HG02852 (cell line): Measurements from ENCODE around the gene KRTAP12-4.
"Not testable (repeated sequence)": the region's sequence is repeated elsewhere in the genome, so short reads cannot be mapped to it uniquely, and the experiment has no call there.

Experiments used
- ATAC-seq: cut with Tn5 transposase; IDR thresholded peaks from one replicate; pipeline ENCODE4 v1.9.1; 2021; ENCODE audit warnings: mild to moderate bottlenecking, moderate library complexity; ENCODE audit not compliant: unreplicated experiment

KRTAP12-4 gene

DNA sequence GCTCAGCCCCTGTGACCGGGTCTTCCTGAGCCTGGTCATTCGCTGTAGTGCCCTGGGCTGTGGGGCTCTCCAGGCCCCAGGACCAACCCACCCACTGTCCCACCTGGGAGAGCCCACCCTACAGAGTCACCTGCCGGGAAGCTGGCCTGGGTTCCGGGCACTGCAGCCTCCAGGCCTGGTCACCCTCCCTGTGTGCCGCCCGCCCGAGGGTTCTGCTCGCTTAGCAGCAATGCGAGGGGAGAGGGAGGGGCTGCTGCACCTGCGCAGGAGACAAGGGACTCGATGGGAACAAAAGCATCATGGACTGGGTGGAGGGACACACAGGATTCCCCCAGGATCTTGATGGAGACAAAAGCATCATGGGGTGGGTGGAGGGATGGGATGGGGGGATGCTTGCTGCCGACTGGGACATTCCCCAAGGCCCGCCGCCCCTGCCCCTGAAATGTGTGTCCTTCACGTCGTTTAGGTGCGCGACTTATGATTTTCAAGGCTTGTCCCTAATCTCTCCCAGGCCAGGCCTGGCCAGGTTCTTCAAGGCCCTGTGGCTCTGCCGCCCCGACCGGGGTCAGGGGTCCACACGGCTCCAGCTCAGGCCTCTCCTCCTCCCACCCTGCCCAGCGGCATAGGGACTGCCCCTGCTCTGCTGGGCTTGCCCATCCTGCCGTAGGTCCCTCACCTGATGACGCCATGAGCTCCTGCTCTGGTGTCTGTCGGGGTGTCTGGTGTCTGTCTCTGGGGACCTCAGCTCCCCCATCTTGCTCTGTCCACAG lies 40.9 kb downstream of the KRTAP12-4 start:
- ATAC-seq, result no peak

- no peak for ATAC-seq
Measured at GRCh38 chr21:44612669-44613229, 41.7 kb downstream of the KRTAP12-4 start.

GRCh38 chr21:44612029-44612486 lies 42.4 kb downstream of the KRTAP12-4 start, which contains the start of gene KRTAP10-8:
Gene KRTAP10-8, plus strand, starts transcription at chr21:44612079. Its CDS starts 22 bp downstream, at chr21:44612101.
- ATAC-seq, result no peak

DNA sequence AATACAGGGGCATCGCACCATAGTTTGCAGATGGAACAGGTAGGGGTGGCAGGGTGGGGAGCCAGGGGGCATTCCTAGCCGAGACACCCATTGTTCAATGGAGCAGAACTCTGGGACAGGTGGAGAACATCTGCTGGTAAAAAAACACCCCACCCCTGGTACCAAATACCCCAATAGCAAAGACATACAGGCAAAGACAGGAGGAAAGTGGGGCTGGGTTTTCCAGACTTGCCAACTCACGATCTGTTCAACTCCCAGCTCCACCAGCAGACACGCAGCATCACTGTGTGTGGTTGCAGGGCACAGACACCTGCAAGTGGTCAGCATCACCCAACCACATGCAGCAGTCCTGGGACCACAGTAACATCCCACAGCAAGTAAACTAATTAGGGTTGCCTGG lies 42.9 kb downstream of the KRTAP12-4 start:
- ATAC-seq, result no peak

GRCh38 chr21:44610157-44610843 lies 44.2 kb downstream of the KRTAP12-4 start:
- ATAC-seq, result not testable (repeated sequence)

- no peak for ATAC-seq
Measured at GRCh38 chr21:44609193-44609592, 45.3 kb downstream of the KRTAP12-4 start.

- ATAC-seq, result no peak
Measured at GRCh38 chr21:44606495-44606894, 48.0 kb downstream of the KRTAP12-4 start.
